H1 (cell line): ENCODE measurements around the gene R3HDM2. TPM values are rescaled to one million over a fixed set of nuclear protein-coding genes. Genes with fewer than 3 reads are reported as not detected.

Experiments
- CTCF ChIP-seq, 3 experiments: IDR thresholded peaks; 1 replicate in 2 of 3; 2 replicates in 1 of 3; pipeline versions ENCODE4 v1.5.1 to v1.6.1; 2011; ENCODE audit warnings: low read length in 3 of 3, mild to moderate bottlenecking in 3 of 3, inconsistent platforms in 2 of 3, low read depth in 1 of 3, moderate library complexity in 1 of 3; ENCODE audit not compliant: insufficient read depth in 1 of 3; ENCODE audit errors: control extremely low read depth in 1 of 3
- RFX5 ChIP-seq: IDR thresholded peaks from 2 replicates; pipeline ENCODE4 v1.6.1; 2011; ENCODE audit warnings: low read depth, low read length, improper control_type of control experiment, borderline replicate concordance
- SIX5 ChIP-seq: IDR thresholded peaks from 2 replicates; pipeline ENCODE4 v1.6.1; 2011; ENCODE audit warnings: mild to moderate bottlenecking, low read depth, low read length
- ZNF274 ChIP-seq: IDR thresholded peaks from 2 replicates; pipeline ENCODE4 v1.7.0; 2012; ENCODE audit warnings: low read length, borderline replicate concordance; ENCODE audit errors: extremely low read depth
- polyA plus RNA-seq, 7 experiments: library from polyadenylated mRNA; depleted of rRNA in 3 of 7; stranded (reverse) in 5 of 7; unstranded in 2 of 7; fragments of >200 nt in 5 of 7; fragments of 200-250 nt in 2 of 7; gene quantifications; 1 replicate in 5 of 7; 2 replicates in 1 of 7; 4 replicates in 1 of 7; pipeline versions ENCODE4 v1.2.1 to v1.2.3, GENCODE V29; 2011 to 2013; ENCODE audit warnings: missing spikeins in 2 of 7, mixed read lengths in 2 of 7
- total RNA-seq: library from RNA; stranded (reverse); fragmentation: NEBNext Ultra II Directional; extraction: Animal tissue kit (Norgen Biotek cat#: 25700); gene quantifications from 2 replicates; pipeline ENCODE4 v1.2.1, GENCODE V29; 2021

Gene R3HDM2
- total and polyA plus RNA-seq, 2 of the 8 experiments (the other 6 are each of a cell fraction or from before 2014, with no cell fraction given): 25.6 to 27.0 TPM

- peak in 2 of 3 experiments; percentile 88 to 91; a peak in 3 of 4 replicates for TF ChIP-seq CTCF (IDR thresholded peaks at IDR 0.05; ENCODE audit: control extremely low read depth in 1 of 3, insufficient read depth in 1 of 3, low read depth in 1 of 3, low read length in 3 of 3)
- TF ChIP-seq RFX5: no peak
- TF ChIP-seq SIX5: no peak
- TF ChIP-seq ZNF274: no peak
Observed at GRCh38 chr12:57243521-57244311, 187.1 kb downstream of the R3HDM2 start (continued).
